Subcutaneous adipose tissue (tissue), 4 donors: ENCODE measurements around the gene ADAMTS18. TPM values are rescaled to one million over a fixed set of nuclear protein-coding genes. Genes with fewer than 3 reads are reported as not detected.

Experiments used
- CTCF ChIP-seq: fragments of 450-650 bp; IDR thresholded peaks from one replicate; pipeline ENCODE4 v1.5.1; 2016; ENCODE audit warnings: low read depth, mild to moderate bottlenecking, control low read depth, antibody characterized with exemption, moderate library complexity
- total RNA-seq, 4 donors: library from RNA; depleted of rRNA; stranded (reverse); fragments of >200 nt; gene quantifications; one replicate each; pipeline ENCODE4 v1.1.0, GENCODE V29; 2016

Gene ADAMTS18
- total RNA-seq, 4 donors from 2014 or later, result 1.1 to 20.9 (median 3.1) TPM

GRCh38 chr16:77403732-77404131 is 31.1 kb downstream of the ADAMTS18 start:
- no peak for TF ChIP-seq CTCF

GRCh38 chr16:77402672-77403071 is 32.2 kb downstream of the ADAMTS18 start:
- TF ChIP-seq CTCF, result no peak

GRCh38 chr16:77402118-77402517 is 32.7 kb downstream of the ADAMTS18 start:
- no peak for TF ChIP-seq CTCF

DNA sequence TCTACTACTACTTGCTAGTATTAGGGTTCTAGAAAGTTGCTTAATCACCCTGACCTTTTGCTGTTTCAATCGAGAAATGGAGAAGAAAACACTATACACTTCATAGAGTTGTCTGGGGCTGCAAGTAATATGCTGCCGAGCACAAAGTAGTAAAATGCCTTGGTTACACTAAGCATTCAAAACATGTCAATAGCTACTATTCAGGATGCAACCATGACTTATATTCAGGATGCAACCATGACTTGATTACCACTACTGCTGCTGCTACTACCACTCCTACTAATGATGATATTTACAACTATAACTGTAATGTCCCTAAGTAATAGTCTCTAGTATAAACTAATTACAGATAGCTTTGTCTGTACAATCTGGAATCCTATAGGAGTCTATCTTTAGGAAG is 35.3 kb downstream of the ADAMTS18 start:
- TF ChIP-seq CTCF, result no peak

- TF ChIP-seq CTCF, result no peak
These were observed 35.8 kb downstream of the ADAMTS18 start for GRCh38 chr16:77399066-77399465.

DNA sequence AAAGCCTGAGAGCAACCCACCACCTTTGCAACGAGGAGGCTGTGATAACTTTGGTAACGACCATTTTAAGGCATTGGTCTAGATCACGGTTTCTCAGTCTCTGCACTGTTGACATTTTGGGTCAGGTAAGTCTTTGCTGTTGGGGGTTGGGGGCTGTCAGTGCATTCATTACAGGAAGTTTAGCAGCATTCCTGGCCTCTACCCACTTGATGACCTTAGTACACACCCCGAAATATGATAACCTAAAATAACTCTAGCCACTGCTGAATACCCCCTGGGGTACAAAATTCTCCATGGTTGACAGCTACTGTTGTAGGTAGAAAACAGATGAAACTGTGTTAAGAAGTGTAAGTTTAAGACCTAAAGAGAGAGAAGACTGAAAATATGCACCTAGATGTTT is 36.3 kb downstream of the ADAMTS18 start:
- no peak for TF ChIP-seq CTCF

DNA sequence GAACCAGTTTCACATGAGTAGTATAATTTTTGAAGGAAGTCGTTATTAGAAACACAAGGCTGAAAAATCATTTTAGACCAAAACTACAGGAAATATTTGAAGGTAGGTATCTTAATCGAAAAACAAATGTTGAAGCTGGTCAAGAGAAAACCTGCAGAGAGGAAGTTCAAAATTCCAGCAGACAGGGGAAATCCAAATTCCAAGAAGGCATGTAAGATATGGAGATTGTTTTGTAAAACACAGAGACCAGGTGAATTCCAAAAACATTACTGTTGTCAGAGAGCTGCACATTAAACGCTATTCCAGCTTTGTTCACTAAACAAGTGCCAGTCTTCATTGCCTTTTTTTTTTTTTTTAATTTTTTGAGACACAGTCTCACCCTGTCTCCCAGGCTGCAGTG is 38.4 kb downstream of the ADAMTS18 start:
- no peak for TF ChIP-seq CTCF
